GM10248 (cell line): ENCODE data around the gene EXTL1.

ENCODE experiments used
- CTCF ChIA-PET: fragments of 300-600 bp; sonication (Branson Sonifier 250); formaldehyde crosslinking; extraction: SDS; loops from one replicate; lab custom pipeline; 2021; ENCODE audit warnings: antibody characterized with exemption; lab: Yijun Ruan, JAX
- POLR2A ChIA-PET: fragments of 350-650 bp; sonication (Branson Sonifier 250); formaldehyde crosslinking; extraction: SDS; loops from one replicate; lab custom pipeline; 2020; ENCODE audit warnings: antibody characterized with exemption; lab: Yijun Ruan, JAX
- DNase-seq: peaks from one replicate; pipeline ENCODE4 v3.0.0; 2012; ENCODE audit errors: extremely low spot score
- TF ChIP-seq, protein P1 (sequence below): IDR thresholded peaks from 2 replicates; pipeline ENCODE4 v1.5.1; 2012; ENCODE audit warnings: mild to moderate bottlenecking, low read depth; ENCODE audit errors: extremely low read depth, missing control alignments, control extremely low read depth

The EXTL1 gene

DNA sequence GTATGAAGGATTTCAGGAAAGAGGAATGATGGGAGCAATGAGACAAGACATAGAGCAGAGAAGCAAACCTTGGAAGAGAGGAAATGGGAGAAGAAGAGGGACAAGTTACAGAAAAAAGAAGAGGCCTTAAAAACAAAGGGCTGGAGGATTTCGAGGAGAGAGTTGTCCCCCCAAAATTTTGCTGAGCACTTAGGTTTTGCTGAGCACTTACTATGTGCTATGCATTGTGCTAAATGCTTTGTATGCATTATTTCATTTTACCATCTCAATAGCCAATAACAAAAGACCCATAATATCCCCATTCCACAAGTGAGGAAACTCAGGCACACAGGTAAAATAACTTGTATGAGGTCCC, 48.3 kb downstream of the EXTL1 start:
- ChIA-PET POLR2A (no interaction called here), CTCF (interaction anchor here (0.9 to 1.8 kb wide), 3 partner anchors 12 to 100 kb away, joined by 3 to 5 read pairs (median 3); partner anchors contain the start of gene ZNF593)
- TF ChIP-seq, protein P1, sequence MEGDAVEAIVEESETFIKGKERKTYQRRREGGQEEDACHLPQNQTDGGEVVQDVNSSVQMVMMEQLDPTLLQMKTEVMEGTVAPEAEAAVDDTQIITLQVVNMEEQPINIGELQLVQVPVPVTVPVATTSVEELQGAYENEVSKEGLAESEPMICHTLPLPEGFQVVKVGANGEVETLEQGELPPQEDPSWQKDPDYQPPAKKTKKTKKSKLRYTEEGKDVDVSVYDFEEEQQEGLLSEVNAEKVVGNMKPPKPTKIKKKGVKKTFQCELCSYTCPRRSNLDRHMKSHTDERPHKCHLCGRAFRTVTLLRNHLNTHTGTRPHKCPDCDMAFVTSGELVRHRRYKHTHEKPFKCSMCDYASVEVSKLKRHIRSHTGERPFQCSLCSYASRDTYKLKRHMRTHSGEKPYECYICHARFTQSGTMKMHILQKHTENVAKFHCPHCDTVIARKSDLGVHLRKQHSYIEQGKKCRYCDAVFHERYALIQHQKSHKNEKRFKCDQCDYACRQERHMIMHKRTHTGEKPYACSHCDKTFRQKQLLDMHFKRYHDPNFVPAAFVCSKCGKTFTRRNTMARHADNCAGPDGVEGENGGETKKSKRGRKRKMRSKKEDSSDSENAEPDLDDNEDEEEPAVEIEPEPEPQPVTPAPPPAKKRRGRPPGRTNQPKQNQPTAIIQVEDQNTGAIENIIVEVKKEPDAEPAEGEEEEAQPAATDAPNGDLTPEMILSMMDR: no peak
- no peak for DNase-seq

DNA sequence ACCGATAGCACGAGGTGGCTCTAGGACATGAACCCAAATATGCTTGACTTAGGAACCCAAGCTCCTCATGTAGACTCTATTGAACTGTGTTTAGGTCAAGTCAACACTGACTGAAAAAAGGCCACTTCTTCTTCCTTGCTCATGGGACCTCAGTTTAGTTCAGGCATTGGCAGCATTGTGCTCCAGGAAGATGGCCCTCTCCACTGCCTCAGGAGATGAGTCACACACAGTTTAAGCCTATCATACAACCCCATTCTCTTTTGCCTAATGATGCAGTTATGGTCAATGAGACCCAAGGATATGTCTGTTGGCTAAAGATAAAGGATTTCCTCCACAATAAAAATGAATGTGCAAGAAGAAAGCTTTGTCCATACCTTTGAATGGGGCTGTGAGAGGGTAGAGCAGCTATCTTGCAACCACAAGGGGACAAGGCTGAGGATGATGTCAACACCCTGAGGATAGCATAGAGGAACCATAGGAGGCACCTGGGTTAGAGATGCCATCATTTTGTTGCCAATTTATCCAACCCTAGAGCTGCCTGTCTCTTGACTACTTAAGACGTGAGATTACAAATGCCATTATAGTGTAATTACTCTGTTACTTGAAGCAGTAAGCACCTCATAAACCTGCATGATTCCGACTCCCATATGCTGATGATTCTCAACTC, 48.9 kb downstream of the EXTL1 start:
- ChIA-PET CTCF (interaction anchor here (0.9 to 1.8 kb wide), 4 partner anchors 11 to 99 kb away, joined by 3 to 5 read pairs (median 3); partner anchors contain the start of gene ZNF593), POLR2A (no interaction called here)
- TF ChIP-seq, protein P1: no peak
- DNase-seq: no peak

DNA sequence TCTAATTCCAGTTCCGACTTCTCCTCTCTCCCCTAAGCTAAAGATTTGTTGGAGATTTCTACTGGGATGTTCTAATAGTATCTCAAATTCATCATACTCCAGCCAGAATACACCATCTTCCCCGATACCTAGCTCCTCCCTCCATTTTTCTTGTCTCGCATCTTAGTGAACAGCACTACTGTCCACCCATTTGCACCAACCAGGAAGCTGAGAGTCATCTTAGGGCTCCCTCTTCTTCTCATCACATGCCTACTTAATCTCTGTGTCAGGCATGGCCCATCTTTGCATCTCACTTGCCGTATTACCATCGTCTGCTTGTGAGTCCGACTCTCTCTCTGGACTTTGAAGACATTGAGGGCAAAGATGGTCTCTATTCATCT, 49.4 kb downstream of the EXTL1 start:
- POLR2A ChIA-PET: no interaction called here
- TF ChIP-seq, protein P1: no peak
- CTCF ChIA-PET: interaction anchor here (0.9 to 1.8 kb wide), 3 partner anchors 11 to 99 kb away, joined by 3 to 5 read pairs (median 3); partner anchors contain the start of gene ZNF593
- DNase-seq: no peak

DNA sequence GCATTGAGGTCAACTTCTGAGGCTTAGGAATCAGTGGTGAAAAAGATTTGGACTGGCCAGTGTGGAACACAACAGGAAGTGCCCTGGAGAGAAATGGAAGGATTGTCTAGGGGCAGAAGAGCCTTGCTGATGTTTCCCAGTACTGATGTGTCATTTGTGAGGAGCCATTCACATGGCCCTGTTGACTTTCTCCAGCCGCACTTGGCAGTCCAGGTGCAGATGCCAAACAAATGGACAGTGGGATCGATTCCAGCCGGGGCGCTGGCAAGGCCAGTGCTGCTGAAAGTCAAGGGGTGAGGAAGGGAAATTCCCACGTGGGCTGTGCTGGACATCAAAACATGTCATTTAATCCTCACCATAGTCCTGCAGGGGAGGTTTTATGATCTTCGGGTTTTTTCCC, 50.7 kb downstream of the EXTL1 start:
- TF ChIP-seq, protein P1: no peak
- CTCF ChIA-PET: interaction anchor here (1.1 kb wide), 1 partner anchor 11 kb away, joined by 3 read pairs; no protein-coding TSS in a partner anchor
- POLR2A ChIA-PET: interaction anchor here (0.7 kb wide), 1 partner anchor 292 kb away, joined by 3 read pairs; no protein-coding TSS in a partner anchor
- DNase-seq: no peak

DNA sequence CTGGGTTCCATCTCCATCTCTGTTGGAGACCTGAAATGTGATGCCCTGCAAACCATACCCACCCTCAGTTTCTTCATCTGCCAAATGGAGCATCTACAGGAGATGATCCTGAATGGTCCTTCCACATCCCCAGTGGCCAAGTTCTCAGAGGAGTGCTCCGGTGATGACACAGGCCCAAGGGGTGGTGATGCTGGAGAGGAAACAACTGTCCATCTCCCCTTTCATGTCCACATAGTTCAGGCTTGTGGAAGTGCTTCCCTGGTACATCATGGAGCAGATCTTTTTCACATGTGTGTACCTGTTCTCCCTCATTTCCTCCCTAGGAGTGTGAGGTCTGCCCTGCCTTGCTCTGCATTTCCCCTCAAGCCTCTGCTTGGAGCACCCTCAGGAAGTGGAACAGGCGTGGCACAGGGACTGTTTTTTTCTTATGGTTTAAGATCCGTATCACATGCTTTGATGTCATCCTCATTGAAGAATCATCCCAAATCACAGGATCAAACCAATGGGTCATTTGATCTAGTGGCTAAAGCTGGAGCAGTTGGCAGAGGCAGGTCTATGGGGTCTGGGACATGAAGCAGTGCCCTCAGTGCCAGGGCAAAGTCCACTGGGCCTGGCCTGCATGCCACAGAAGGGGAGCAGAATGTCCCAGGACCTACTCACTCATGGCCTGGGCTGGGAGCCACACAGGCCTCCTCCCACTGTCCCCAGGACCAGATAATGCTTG, 54.0 kb downstream of the EXTL1 start:
- POLR2A ChIA-PET: no interaction called here
- TF ChIP-seq, protein P1: no peak
- no peak for DNase-seq
- CTCF ChIA-PET: interaction anchor here (1.2 to 1.6 kb wide), 3 partner anchors 21 to 94 kb away, joined by 3 to 6 read pairs (median 4); partner anchors contain the start of gene ZNF593

DNA sequence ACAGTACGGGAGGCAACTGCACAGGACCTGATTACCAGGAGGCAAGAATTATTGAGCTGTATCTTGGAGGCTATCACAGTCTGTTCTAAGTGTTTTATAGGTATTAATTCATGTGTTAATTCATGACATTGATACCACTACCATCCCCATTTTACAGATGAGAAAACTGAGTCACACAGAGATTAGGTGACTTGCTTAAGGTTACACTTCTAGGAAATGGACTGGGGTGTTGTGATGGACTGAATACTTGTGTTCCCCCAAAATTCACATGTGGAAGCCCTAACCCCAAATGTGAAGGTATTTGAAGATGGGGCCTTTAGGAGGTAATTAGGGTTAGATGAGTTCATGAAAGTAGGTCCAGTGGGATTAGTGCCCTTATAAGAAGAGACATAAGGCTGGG, 55.9 kb downstream of the EXTL1 start:
- TF ChIP-seq, protein P1: no peak
- no peak for DNase-seq
- ChIA-PET CTCF (interaction anchor here (0.9 to 1.6 kb wide), 3 partner anchors 68 to 318 kb away, joined by 3 to 4 read pairs (median 3); partner anchors contain the start of gene ZNF593), POLR2A (no interaction called here)
